Activated CD4-positive, alpha-beta T cell treated with anti-CD3 and anti-CD28 coated beads, Interleukin-2, amount 50 U/mL, for 16 hours (primary cell): Measurements from ENCODE around the gene POLR3G.

Experiments used
- DNase-seq: peaks from one replicate; pipeline ENCODE4 v3.0.0-alpha.2; 2020

The POLR3G gene, protein sequence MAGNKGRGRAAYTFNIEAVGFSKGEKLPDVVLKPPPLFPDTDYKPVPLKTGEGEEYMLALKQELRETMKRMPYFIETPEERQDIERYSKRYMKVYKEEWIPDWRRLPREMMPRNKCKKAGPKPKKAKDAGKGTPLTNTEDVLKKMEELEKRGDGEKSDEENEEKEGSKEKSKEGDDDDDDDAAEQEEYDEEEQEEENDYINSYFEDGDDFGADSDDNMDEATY

DNA sequence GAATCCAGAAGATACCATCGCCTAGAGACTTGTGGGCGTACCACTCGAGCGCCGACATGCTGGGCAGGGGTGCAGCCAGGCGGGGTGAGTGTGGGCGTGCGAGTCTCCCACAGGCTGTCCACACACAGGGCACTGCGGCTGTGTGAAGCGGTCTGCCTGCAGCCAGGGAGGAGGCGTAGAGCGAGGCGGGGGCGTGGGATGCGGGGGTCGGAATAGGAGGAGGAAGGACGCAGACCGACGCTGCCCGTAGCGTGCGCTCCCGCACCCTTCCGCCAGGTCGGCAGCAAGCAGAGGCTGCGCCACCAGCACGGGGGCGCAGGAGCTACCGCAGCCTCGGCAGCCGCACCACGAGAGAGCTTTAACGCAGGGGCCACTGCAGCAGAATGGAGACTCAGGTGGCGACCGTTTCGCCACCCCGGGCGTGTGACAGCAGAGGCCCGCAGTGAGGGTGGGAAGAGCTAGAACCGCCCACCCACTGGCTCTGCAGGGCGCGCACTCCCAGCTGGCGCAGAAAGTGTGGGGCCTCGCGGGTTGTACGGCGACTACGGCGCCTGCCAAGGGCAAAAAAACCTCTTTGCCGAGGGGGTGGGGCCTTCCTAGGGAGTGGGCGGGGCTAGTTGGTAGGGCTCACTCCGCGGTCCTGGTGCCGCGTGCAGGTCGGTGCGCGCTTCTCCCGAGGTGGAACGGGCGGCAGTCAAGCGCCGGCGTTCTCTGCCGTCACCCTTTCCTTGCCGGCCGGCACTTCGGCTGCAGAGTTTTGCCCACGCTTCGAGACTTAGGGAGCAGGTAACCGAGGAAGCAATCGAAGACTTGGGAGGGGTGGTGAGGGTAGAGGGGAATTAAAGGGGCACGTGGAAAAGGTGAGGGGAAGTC, at the start of gene POLR3G, which contains the start of gene MBLAC2:
Gene POLR3G, plus strand, starts transcription at position 630 of the 873 bp plus-strand sequence. CDS start 10,704 bp downstream, outside the sequence.
Gene MBLAC2, minus strand, starts transcription at position 537 of the 873 bp plus-strand sequence. Its CDS starts 479 bp downstream, at position 58.
- DNase-seq, result peak; percentile 96

DNA sequence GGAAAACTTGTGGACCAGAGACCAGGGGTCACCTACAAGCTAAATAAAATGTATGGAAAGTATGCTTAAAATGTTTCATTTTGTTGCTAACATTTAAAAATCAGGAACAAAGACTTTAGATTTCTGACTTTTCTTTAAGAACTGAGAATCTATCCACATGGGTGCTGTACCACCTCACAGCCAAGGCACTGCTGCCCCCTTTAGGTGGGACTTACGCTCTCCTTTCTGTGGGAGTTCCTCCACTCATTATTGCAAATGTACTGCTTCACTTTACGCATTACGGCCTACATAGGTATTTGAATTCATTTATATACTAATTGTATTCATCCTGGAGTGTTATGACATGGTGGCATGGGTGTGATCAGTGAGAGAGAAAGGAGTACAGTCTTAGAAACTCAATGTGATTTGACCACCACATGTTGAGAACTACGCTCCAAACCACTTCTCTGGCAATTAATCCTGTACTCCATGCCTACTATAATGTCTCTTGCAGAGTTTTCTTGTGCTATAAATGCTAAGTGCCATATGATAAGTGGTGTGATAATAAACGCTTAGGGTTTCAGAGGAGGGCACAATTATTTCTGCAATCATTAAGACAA, 40.4 kb upstream of the POLR3G start:
- DNase-seq, result peak; percentile 46

DNA sequence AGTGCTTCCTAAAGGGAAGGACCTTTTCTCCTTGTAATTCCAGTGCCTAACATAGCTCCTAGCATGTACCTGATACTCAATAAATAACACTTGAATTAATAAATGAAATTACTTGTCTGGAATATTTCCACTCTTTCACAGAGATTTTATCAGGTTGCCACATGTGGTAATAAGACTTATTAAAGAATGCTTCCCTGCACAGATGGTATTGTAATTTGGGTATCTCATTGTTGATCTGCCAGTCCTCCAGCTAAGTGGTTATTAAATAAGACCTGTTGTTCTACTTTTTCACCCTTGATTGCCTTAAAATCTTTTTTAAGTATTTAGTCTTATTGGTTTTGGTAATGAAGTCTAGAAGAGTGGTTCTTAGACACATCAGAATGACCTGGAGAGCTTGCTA, 37.0 kb upstream of the POLR3G start:
- no peak for DNase-seq

DNA sequence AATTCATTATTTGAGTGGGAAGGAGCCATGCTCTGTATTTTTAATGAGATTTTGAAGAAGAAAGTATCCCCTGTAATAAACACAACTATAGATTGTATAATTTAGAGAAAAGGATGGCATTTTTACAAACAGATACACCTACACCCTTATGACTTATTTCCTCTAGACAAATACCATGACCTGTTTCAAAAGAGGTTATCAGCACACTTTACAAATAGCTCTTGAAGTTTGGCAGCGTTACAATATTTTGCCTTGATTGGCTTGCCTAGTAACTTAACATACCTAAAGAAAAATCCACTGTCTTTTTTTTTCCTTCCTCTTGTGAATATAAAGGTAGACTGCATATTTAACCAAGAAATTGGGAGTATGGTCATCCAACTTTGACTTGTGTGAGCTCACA, 36.6 kb upstream of the POLR3G start:
- no peak for DNase-seq

DNA sequence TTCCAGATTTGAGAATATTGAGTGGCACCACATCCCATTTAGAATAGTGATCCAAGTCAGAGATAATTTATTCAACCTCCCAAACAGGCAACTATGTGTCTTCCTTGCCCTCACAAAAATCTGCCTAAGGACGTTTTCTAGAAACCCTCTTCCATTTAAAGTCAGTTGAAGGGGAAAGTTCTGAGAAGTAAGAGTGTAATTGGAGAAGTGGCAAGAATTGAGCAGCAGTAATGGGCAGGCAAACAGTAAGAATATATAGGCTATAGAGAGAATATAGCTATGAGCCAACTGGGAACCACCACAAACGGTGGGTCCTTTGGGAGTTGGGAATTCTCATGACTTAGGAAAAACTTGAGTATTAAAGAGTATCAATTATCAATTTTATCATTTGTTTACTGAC, 34.0 kb upstream of the POLR3G start:
- DNase-seq, result no peak

DNA sequence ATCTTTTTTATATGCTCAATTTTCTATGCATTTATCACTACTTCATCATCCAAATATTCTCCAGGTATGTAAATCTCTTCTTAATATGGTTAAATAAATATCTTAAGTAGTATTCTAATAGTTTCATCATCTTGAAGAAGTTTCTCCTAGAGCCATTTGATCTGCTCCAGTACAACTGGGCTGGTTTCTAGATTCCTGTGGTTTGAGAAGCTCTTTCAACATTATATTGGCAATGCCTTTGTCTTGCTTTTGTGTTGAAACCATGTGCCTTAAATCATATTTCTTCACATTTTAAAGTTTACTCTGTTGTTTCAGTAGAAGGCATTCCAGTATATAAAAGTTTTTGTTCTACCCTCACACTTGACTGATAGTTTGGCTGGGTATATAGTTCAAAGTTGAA, 27.7 kb upstream of the POLR3G start:
- DNase-seq, result no peak

DNA sequence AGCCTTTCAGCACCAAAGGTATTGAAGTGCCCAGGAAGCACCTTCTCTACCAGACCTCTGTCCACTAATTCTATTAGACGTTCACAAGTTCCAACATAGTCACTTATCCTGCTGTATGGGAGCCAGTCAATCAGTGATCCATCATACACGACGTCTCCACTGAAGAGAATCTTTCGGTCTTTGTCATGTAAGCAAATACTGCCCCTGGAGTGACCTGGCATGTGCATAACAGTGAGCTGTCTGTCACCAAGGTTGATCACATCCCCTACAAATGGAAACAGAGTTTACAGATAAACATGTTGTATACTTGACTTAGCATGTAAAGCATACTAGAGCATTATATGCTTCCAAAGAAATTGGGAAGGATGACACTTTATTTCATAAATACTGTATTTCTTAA, 13.4 kb upstream of the POLR3G start:
- DNase-seq, result no peak

DNA sequence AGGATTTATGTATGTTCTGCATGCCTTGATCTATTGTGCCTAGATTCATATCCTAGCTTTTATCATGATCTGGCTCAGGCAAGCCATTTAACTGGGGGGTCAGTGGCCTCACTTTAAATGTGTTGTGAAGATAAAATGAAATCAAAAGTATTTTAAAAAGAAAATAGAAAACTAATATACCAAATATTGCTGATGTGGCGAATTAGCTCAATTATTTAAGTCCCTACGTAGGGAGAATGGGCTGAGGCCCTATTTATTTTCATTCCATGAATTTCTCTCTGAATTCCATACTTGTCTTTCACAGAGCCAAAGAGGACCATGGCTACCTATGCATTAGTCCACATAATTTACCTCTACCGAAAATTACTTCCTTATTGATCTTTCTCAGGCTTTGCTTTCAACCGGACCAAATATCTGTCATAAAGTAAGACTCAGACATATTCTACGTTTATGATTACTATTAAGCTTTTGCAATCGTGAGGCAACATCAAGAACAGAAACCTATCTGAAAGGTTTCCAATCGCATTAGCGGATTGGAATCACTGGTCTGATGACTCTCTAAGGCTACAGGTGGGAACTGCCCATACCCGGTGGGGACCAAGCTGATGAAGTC, 1.8 kb upstream of the POLR3G start:
- peak; percentile 12 for DNase-seq

DNA sequence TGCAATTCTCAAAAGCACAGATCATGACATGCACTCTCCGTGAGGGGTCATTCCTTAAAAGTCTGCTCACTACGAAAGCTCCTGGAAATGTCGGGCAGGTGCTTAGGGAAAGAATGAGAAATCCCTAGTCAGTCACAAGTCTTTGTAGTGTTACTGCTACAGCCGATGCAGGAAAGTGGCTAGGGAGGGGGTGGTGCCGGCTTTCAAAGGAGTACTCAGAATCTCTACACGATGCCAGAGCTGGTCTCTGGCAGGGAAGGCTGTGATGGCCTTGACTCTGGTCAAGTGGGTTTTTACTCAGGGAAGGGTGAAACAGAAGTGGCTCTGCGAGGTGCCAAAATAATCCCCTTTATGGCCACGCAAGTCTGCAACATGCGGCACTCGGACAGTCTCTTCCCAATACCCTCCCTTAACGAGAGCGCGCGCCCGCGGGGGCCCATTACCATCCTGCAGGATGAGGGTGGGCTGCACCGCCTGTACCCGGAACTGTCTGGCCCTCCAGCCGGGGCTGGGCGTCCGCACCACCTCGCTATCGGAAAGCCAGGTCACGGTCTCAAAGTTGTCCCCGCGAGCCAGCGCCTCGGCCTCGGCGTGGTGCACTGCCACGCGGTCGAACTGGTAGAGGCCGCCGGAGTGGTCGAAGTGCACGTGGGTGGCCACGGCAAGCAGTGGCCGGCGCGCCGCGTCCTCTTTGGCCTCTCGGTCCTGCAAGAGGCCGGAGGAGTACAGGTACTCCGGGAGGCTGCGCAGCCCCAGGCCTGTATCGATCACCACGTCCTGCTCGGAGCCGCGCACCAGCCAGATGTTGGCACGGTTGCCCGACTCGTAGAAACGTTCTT, 1.0 kb upstream of the POLR3G start:
- peak; percentile 17 for DNase-seq

DNA sequence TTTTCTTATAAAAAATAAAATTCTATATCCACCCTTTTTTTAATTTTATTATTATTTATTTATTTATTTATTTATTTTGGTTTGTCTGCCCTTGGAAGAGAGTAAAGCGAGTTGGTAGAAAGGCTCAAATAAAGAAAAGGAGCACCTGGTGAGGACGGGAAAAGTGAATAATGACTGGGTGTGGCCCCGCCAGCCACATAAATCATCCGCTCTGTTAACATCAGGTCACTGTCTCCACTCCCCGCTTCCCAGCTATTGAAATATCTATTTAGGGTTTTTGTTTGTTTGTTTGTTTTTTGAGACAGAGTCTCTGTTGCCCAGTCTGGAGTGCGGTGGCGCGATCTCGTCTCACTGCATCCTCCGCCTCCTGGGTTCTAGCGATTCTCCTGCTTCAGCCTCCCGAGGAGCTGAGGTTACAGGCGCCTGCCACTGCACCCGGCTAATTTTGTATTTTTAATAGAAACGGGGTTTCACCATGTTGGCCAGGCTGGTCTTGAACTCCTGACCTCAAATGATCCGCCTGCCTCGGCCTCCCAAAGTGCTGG, 844 bp downstream of the POLR3G start:
- DNase-seq, result no peak

DNA sequence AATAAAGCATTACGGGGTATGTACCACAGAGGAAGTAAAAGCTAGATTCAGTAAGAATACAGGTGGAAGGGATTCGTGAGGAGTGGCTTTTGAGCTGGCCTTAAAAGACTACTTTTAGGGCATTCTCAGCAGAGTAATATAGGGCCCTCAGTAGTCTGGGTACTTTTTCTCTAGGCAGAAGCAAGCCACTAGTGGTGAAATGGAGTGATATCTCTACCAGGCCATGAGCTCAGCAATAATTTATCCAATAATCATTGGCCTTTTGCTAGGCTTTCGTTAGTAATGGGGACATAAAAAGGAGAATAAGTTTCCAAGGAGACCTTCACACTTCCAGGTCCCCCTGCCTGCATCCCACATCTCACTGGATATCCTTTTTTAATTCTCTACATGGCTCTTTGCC, 1.7 kb downstream of the POLR3G start:
- no peak for DNase-seq

DNA sequence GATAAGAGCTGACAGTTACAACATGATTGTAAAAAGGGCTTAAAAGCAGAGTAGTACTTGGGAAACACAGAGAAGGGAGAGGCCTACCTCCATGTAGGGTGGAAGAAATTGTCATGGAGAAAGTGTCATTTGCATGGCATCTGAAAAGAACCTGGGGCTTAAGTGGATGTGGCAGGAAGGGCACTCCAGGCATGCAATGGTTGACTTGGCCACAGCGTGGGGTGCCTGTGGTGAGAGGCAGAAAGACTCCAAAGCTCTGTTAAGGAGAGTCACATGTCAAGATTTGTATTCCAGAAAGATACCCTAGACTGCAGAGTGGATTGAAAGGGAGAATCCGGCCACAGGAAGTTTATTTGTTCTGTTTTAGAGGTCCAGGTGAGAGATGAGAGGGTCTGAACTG, 2.4 kb downstream of the POLR3G start:
- no peak for DNase-seq

DNA sequence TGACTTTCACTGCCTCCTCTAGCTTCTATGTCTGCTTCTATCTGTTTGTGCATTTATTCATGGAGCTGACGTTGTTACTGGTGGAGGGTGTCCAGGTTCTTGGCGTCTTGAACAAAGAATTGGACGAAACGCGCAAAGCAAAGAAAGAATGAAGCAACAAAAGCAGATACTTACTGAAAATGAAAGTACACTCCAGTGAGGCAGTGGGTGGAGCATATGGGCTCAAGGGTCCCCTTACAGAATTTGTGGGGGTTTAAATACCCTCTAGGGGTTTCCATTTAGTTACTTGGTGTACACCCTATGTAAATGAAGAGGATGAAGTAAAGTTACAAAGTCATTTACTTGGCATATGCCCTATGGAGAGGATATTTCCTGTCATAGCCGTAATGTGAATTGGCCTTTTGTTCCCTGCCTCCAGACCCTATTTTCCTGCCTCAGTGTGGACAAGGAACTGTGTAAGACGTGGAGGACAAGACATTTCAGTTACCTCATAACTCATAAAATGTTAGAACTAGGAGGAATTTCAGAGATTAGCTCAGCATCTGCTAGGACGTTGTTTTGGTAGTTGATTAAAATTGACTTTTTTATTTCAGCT, 3.1 kb downstream of the POLR3G start:
- no peak for DNase-seq

DNA sequence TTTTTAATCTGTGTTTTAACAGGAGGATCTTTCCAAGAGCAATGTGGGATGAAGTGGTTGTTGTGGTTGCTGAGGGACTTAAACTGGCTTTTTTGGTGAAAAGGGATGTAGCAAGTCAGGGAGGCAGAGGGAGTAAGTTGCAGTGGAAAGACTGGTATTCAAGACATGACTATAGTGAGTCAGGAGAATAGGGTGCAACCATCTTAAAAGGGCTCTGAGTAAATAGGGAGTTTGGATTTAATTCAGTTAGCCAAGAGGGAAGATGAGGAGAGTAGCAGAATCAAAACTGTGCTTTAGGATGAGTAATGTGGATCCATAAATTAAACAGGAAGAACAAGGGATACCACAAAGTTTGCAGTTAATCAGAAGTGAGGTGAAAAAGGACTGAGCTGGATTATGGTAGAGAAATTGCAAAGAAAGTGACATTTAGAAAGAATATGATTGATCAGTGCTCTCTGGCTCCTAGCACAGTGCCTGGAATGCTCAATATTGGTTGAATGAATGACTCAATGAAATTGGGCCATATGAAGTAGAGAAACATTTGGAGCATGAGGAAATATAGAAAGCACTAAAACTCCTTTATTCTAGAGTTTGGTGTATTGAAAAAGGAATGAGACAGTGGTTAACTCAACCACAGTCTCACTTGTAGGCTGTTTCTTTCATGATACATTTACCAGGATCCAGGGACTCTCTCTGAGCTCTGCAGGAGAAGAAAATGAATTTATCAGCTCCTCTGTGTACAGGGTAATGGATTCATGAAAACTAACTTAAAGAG, 5.1 kb downstream of the POLR3G start:
- DNase-seq, result no peak

DNA sequence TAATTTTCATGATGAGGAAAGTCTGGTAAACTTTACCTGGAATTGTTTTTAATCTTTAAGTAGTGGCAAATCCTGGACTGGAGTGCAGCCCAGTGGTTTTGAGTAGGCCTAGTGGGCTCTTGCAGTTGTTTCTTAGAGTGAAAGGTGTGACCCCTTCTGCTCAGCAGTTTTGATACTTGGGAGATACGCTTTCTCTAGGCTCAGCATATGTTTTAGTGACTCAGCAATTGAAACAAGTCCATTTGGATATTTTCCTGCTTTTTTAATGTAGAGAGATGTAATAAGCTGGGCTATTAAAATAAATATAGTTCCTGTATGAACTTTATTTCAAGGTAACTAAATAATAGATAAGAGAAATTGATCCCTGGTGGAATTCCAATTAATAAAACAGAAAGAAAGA, 6.0 kb downstream of the POLR3G start:
- DNase-seq, result no peak

DNA sequence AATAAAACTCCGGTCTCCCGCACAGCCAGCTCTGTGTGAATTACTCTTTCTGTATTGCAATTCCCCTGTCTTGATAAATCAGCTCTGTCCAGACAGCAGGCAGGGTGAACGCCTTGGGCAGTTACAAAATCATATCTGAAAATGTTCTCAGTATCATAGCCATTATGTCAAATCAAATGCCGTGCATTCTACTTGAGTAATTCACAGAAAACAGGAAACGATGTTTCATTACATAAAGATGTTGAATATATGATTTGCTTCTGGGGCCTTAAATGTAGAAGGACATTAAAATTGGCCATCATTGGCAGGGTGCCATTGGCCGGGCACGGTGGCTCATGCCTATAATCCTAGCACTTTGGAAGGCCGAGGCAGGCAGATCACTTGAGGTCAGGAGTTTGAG, 8.5 kb downstream of the POLR3G start:
- DNase-seq, result no peak

DNA sequence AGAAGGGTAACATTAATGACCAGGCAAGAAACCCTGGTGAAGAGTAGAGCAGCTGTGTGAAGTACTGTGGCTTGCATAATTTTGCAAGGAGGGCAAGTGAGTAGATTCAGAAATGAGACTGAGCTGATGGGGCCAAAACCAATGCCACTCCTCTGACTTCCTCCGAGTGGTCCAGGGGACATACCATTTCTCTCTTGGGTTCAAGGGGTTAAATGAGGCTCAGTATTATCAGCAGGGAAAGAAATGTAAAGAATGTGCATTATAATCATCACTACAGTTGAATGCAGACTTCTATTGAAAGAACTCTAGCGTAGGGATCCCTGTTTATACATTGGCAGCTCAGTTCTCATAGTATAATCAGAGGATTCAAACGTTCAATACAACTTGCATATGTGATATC, 9.9 kb downstream of the POLR3G start:
- DNase-seq, result no peak

DNA sequence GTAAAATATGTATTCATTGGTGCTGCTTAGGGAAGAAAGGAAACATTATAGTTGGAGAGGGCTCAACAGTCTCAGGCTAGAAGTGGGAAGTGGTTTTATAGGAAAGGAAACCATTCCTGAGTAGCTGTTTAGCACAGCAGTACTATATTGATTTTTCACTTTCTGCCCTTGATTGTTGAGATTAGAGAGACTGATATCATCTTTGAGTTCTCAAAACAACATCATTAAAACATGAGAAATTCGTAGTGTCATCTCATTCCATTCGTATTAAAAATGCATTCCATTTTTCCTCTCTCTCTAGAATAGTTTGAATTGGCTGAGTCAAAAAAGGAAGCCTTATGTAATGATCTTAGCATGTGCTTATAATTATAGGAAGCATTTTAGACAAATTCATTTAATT, 14.1 kb downstream of the POLR3G start:
- DNase-seq, result no peak

DNA sequence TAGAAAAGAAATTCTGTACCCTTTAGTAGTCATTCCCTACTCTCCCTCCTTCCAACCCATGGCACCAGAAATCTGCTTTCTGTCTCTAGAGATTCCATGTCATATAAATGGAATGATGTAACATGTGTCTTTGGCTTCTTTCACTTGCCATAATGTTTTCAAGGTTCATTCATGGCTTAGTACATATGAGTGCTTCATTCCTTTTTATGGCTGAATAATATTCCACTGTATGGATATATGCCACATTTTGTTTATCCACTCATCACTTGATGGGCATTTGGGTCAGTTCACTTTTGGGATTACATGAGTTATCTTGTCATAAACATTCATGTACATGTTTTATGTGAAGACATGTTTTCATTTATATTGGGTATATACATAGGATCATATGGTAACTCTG, 19.4 kb downstream of the POLR3G start:
- no peak for DNase-seq

DNA sequence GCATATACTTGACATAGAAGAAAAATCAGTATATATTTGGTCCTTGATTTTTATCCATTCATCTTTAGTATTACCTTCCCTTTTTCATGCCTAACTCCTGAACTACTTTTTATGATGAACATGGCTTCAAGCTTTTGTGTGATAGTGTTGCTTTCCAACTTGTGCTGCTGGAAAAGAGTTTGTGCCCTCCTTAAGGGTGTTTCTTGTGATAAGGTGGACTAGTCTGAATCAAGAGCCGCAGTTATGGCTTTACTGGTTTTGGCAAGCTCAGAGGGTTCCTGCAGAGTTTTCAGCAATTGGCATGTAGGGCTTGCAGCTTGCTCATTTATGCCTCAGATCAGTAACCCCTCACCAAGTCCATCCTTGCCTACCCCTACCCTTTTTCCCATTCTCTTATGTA, 20.5 kb downstream of the POLR3G start:
- no peak for DNase-seq

DNA sequence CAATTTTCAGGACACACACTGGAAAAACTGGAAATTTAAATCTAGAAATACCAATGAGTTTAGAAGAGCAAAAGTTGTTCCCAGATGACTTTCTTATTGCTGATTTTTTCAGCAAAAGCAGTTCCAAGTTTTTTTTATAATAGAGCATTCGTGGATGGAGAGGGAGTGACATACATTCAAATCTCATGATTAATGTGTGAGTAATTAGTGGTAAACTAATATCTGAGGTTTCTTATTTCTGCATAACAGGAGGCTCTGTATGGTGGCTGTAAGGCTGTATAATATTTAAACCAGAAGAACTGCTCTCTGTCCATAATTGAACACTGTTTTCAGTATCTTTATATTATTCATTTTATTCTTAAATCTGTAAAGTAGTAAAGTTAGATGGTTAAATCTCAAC, 28.9 kb downstream of the POLR3G start:
- DNase-seq, result no peak
